ENCODE results near the gene HABP2. TPM values are rescaled to one million over a fixed set of nuclear protein-coding genes. Genes with fewer than 3 reads are reported as not detected.

Gene HABP2
- total and polyA plus RNA-seq, 2 of the 4 experiments (the other 2 are of a cell fraction), result not detected

DNA sequence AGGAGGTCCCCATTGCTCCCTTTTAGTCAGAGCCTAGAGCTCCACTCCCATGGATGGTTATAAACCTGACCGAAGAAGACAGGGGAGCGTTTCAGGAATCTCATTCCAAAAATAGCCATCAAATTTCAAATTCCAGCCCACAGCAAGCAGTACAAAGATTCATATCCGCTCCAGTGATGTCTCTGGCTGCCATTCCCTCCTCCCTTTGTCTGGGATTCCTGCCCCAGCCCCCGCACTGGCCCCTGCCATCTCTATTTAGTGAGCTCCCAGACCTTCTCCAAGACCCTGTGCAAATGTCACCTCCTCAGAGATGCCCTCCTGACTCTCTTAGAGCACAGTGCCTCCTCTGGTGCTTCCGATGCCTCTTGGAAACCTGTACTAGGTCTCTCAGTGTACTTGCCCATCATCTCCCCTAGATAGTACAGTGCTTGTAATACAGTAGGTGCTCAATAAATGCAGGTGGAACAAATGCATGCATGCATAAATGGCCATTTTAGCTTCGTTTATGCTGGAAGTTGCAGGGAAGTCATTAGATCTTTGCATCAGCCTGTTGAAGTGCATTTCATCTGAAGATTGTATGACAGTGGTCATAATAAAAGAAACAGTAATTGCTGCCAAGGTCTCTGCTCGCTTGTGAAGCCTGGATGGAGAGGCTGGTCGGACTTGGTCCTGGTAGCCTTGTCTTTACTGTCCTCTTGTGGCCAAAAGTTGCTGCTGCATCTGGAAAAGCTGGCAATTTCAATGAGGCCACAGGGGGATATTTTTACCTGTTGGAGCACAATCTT is 32.0 kb upstream of the HABP2 start (continued):
- TF ChIP-seq MXI1 (IDR thresholded peaks at IDR 0.05; ENCODE audit: borderline replicate concordance, low read depth, low read length), result no peak

DNA sequence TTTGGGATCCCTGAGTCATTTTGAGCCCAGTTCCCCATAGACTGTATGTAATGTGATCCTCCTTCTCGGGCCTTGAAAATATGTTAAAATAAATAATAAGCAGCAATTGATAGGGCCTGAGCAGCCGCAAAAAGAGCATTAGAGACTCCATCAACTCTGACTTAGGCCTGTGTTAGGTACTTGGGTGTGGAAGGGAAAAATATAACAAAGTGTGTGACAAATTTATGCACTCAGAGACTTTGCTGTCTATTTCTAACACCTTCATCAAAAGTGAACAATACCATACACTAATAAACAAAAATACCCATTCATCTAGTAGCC is 31.4 kb upstream of the HABP2 start:
- Histone ChIP-seq H2BK15ac (ENCODE audit: low read depth, low read length) (no peak overlapping the region), H3K14ac (replicated peaks; ENCODE audit: low read depth, low read length) (no peak overlapping the region), H2AFZ (replicated peaks; ENCODE audit: low read length, poor library complexity) (no peak overlapping the region), H4K20me1 (ENCODE audit: insufficient read depth, low read length) (no peaks in the 10 kb centered on the region), H3K18ac (ENCODE audit: low read depth, low read length) (no peak overlapping the region), H2AK5ac (ENCODE audit: low read depth, low read length) (no peak overlapping the region), H3K27me3 (ENCODE audit: control insufficient read depth, insufficient read depth, low read length) (0 out of 2 replicates have a peak, but pooled peaks cover 2% of the 10 kb centered on the region), H2BK20ac (ENCODE audit: low read depth, low read length) (no peak overlapping the region), H4K5ac (ENCODE audit: low read depth, low read length) (no peak overlapping the region), H2BK120ac (ENCODE audit: low read depth, low read length) (no peak overlapping the region), H3K4me2 (ENCODE audit: low read depth, low read length) (no peak overlapping the region), H2BK5ac (ENCODE audit: low read depth, low read length, poor library complexity, severe bottlenecking) (no peak overlapping the region), H3K4me3 (ENCODE audit: insufficient read depth, low read depth, low read length) (no peak overlapping the region), H3K9ac (ENCODE audit: low read depth, low read length) (no peak overlapping the region), H3K79me1 (ENCODE audit: low read depth in 1 of 2, low read length in 2 of 2) (no peaks in the 10 kb centered on the region), H4K91ac (ENCODE audit: insufficient read depth, low read depth, low read length) (no peak overlapping the region), H3K4ac (ENCODE audit: low read depth, low read length) (no peak overlapping the region), H3K23ac (ENCODE audit: low read depth, low read length) (no peak overlapping the region), H3K4me1 (ENCODE audit: control insufficient read depth, insufficient read depth, low read length) (no peaks in the 10 kb centered on the region), H2AK9ac (replicated peaks; ENCODE audit: low read depth, low read length, poor library complexity) (no peak overlapping the region), H4K8ac (ENCODE audit: low read depth in 2 of 2, low read length in 2 of 2) (no peak overlapping the region), H3K27ac (ENCODE audit: insufficient read depth, low read length) (no peak overlapping the region), H3K36me3 (ENCODE audit: control insufficient read depth, insufficient read depth, low read length) (no peaks in the 10 kb centered on the region), H3K56ac (ENCODE audit: extremely low read depth, insufficient read depth, low read length) (no peak overlapping the region), H3K9me1 (ENCODE audit: insufficient read depth, low read length) (no peaks in the 10 kb centered on the region), H3K9me3 (ENCODE audit: control insufficient read depth, insufficient read depth, low read length) (no peaks in the 10 kb centered on the region)
- no TSS peak for BruUV-seq (replicated peaks)
- dilution Hi-C loops (cut with HindIII; ENCODE audit: low sequenced_read_pairs, unreplicated experiment), result no loop called here
- WGBS, 2 experiments (ENCODE audit: extremely low coverage in 2 of 2, insufficient read length in 1 of 2), result no CpG with 5 or more reads among the region's 2 CpGs
- no peak for ATAC-seq (ENCODE audit: low read depth)
- TF ChIP-seq RFX5 (IDR thresholded peaks at IDR 0.05; ENCODE audit: low read depth, low read length) (no peak), MAZ (IDR thresholded peaks at IDR 0.05; ENCODE audit: borderline replicate concordance, low read depth, low read length) (no peak), BHLHE40 (IDR thresholded peaks at IDR 0.05; ENCODE audit: low read depth, low read length) (no peak)
- TF ChIP-seq, protein P1, sequence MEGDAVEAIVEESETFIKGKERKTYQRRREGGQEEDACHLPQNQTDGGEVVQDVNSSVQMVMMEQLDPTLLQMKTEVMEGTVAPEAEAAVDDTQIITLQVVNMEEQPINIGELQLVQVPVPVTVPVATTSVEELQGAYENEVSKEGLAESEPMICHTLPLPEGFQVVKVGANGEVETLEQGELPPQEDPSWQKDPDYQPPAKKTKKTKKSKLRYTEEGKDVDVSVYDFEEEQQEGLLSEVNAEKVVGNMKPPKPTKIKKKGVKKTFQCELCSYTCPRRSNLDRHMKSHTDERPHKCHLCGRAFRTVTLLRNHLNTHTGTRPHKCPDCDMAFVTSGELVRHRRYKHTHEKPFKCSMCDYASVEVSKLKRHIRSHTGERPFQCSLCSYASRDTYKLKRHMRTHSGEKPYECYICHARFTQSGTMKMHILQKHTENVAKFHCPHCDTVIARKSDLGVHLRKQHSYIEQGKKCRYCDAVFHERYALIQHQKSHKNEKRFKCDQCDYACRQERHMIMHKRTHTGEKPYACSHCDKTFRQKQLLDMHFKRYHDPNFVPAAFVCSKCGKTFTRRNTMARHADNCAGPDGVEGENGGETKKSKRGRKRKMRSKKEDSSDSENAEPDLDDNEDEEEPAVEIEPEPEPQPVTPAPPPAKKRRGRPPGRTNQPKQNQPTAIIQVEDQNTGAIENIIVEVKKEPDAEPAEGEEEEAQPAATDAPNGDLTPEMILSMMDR (conservative IDR thresholded peaks at IDR 0.05; ENCODE audit: low read depth, low read length), result no peak
- ChIA-PET CTCF (interaction anchor here (0.6 to 1.2 kb wide), 4 partner anchors 22 to 1049 kb away, joined by 3 to 4 read pairs (median 3); no protein-coding TSS in a partner anchor), POLR2A (ENCODE audit: unreplicated experiment) (no interaction called here)
- in situ Hi-C loops (cut with MboI; ENCODE audit: low sequenced_read_pairs), result no loop called here
- no peak for DNase-seq
- intact Hi-C loops (cut with micrococcal nuclease), result loop anchor here (1.0 to 10.0 kb wide), 4 partner anchors 133 to 1051 kb away; no protein-coding TSS in a partner anchor

Measured in IMR-90 (cell line).